Measurements from ENCODE around the gene FANCE.

GRCh38 chr6:35496036-35496840 is 44.1 kb downstream of the FANCE start:
- TF ChIP-seq, protein P1, sequence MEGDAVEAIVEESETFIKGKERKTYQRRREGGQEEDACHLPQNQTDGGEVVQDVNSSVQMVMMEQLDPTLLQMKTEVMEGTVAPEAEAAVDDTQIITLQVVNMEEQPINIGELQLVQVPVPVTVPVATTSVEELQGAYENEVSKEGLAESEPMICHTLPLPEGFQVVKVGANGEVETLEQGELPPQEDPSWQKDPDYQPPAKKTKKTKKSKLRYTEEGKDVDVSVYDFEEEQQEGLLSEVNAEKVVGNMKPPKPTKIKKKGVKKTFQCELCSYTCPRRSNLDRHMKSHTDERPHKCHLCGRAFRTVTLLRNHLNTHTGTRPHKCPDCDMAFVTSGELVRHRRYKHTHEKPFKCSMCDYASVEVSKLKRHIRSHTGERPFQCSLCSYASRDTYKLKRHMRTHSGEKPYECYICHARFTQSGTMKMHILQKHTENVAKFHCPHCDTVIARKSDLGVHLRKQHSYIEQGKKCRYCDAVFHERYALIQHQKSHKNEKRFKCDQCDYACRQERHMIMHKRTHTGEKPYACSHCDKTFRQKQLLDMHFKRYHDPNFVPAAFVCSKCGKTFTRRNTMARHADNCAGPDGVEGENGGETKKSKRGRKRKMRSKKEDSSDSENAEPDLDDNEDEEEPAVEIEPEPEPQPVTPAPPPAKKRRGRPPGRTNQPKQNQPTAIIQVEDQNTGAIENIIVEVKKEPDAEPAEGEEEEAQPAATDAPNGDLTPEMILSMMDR (IDR thresholded peaks at IDR 0.05): no peak
- TF ChIP-seq REST (IDR thresholded peaks at IDR 0.05; ENCODE audit: insufficient read depth in 1 of 2, low read depth in 2 of 2, low read length in 1 of 2) (no peak), POLR2AphosphoS5 (IDR thresholded peaks at IDR 0.05; ENCODE audit: low read depth, low read length) (no peak), SIN3A (IDR thresholded peaks at IDR 0.05; ENCODE audit: borderline replicate concordance, insufficient read depth, low read depth, low read length) (peak; percentile 43; the same call in 1 of the 2 replicates)
